A549 (cell line): ENCODE data around the gene MAP4K2.

Experiments
- BHLHE40 ChIP-seq: IDR thresholded peaks from 2 replicates; pipeline ENCODE4 v1.6.1; 2012; ENCODE audit warnings: low read depth, low read length, inconsistent platforms
- CEBPB ChIP-seq, 2 experiments: fragments of >200 bp in 1 of 2; sonication (Bioruptor Twin) in 1 of 2; formaldehyde crosslinking in 1 of 2; IDR thresholded peaks; 2 replicates each; pipeline ENCODE4 v1.6.1; 2012 to 2016
- CTCF ChIP-seq: fragments of >200 bp; sonication (Bioruptor Twin); formaldehyde crosslinking; IDR thresholded peaks from 3 replicates; pipeline ENCODE4 v1.5.1; 2016
- EP300 ChIP-seq, 2 experiments: fragments of >200 bp; sonication (Bioruptor Twin); formaldehyde crosslinking; IDR thresholded peaks; 2 replicates in 1 of 2; 3 replicates in 1 of 2; pipeline ENCODE4 v1.6.1; 2016 to 2017
- GATA3 ChIP-seq: IDR thresholded peaks from 2 replicates; pipeline ENCODE4 v1.6.1; 2012; ENCODE audit warnings: borderline replicate concordance
- HDAC2 ChIP-seq: fragments of 200-600 bp; sonication (generic); IDR thresholded peaks from 2 replicates; pipeline ENCODE4 v1.6.1; 2016
- MAFK ChIP-seq: fragments of 450-650 bp; IDR thresholded peaks from 2 replicates; pipeline ENCODE4 v1.6.1; 2014; ENCODE audit not compliant: partially characterized antibody
- MAX ChIP-seq: IDR thresholded peaks from 2 replicates; pipeline ENCODE4 v1.6.1; 2012
- NR3C1 ChIP-seq: fragments of >200 bp; sonication (Bioruptor Twin); formaldehyde crosslinking; IDR thresholded peaks from 3 replicates; pipeline ENCODE4 v1.6.1; 2017
- POLR2A ChIP-seq: IDR thresholded peaks from 2 replicates; pipeline ENCODE4 v1.6.1; 2012; ENCODE audit warnings: mild to moderate bottlenecking, low read length
- RARB ChIP-seq: fragments of 250-450 bp; sonication (Bioruptor Pico); IDR thresholded peaks from 2 replicates; pipeline ENCODE4 v1.8.0; 2021; ENCODE audit warnings: mild to moderate bottlenecking, moderate library complexity
- REST ChIP-seq: fragments of 200-600 bp; sonication (generic); IDR thresholded peaks from 2 replicates; pipeline ENCODE4 v1.6.1; 2016; ENCODE audit warnings: antibody characterized with exemption, mild to moderate bottlenecking, moderate library complexity
- SMC3 ChIP-seq: fragments of >200 bp; sonication (Bioruptor Twin); formaldehyde crosslinking; IDR thresholded peaks from 3 replicates; pipeline ENCODE4 v1.6.1; 2018; ENCODE audit warnings: inconsistent platforms
- USF2 ChIP-seq: fragments of 450-650 bp; IDR thresholded peaks from 2 replicates; pipeline ENCODE4 v1.6.1; 2014; ENCODE audit warnings: antibody characterized with exemption

GRCh38 chr11:64827451-64827839 is 24.4 kb upstream of the MAP4K2 start:
- no peak for TF ChIP-seq CTCF
- TF ChIP-seq NR3C1 = no peak
- no peak for TF ChIP-seq EP300 (IDR thresholded peaks at IDR 0.05)
- TF ChIP-seq MAX = no peak
- no peak for TF ChIP-seq SMC3
- TF ChIP-seq MAFK = no peak
- no peak for TF ChIP-seq POLR2A
- no peak for TF ChIP-seq BHLHE40
- no peak for TF ChIP-seq REST
- TF ChIP-seq GATA3 = no peak
- TF ChIP-seq HDAC2 = no peak
- no peak for TF ChIP-seq RARB
- TF ChIP-seq USF2 = no peak
- TF ChIP-seq CEBPB (IDR thresholded peaks at IDR 0.05) = no peak
